GM12892 (cell line): Measurements from ENCODE around the gene FUT8.

Experiments used
- POLR2A ChIP-seq: IDR thresholded peaks from 2 replicates; pipeline ENCODE4 v1.6.1; 2011; ENCODE audit warnings: low read depth, low read length, control low read depth
- POLR2AphosphoS5 ChIP-seq: IDR thresholded peaks from 2 replicates; pipeline ENCODE4 v1.6.1; 2011; ENCODE audit warnings: low read depth, low read length, control low read depth
- TAF1 ChIP-seq: IDR thresholded peaks from 2 replicates; pipeline ENCODE4 v1.6.1; 2011; ENCODE audit warnings: low read depth, mild to moderate bottlenecking, control low read depth, low read length, borderline replicate concordance

GRCh38 chr14:65709576-65709975 is 297.0 kb downstream of the FUT8 start:
- TF ChIP-seq POLR2A: no peak
- TF ChIP-seq TAF1: no peak
- no peak for TF ChIP-seq POLR2AphosphoS5
